Femur (tissue), 1 donor: ENCODE data around the gene ZNF385B.

Source experiments
- DNase-seq: peaks from one replicate; pipeline ENCODE4 v3.0.0-alpha.2; 2017

ZNF385B gene

DNA sequence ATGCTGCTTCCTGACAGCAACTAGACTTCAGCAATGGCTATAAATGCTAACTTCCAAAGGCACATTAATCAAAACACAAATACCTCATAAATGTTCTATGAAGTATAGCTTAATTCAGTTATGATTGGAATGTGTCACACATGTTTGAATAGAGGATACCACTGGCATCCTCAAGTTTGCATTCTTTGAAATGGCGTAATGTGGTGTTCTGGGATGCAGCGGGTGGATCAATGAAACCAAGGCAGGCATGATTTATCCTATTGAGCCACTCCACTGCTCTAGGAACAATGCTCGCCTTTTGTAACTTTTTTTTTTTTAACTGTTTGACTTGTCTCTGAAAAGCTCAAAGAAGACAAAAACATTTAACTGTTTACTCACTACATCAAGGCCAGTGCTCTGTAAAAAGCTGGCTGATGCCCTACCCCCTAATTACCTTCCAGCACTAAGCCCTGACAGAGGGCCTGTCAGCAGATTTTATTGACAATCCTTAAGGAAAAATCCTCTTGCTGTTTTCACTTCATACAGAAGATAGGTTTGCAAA is 318.0 kb downstream of the ZNF385B start:
- DNase-seq = no peak

DNA sequence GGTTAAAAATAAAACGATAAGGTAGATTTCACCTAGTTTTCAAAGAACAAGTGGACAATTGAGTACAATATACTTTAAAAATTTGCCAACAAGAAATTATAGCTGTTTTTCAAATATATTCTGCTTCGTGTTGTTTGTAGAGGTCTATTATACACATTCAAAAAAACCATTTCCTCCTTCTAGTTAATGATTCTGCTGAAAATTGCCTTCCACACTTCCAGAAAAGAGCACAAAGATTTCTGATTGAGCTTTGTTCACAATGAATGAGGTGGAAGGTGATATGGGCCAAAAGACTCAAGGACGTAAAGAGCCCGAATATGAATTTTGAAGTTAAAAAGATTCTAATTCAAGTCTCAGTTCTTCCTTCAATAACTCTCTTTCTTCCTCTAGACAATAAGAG is 319.8 kb downstream of the ZNF385B start:
- no peak for DNase-seq

DNA sequence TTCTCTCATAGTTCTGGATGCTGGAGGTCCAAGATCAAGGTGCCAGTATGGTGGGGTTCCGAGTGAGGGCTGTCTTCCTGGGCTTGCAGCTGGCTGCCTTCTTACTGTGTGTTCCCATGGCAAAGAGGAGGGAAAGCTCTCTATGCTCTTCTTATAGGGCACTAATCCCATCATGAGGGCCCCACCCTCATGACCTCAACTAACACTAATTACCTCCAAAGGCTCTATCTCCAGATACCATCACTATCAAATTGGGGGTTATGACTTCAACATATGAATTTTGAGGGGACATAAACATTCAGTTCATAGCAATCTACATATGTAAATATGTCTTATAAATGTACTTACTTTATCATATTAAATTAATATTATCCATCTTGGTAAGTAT is 322.3 kb downstream of the ZNF385B start:
- no peak for DNase-seq

DNA sequence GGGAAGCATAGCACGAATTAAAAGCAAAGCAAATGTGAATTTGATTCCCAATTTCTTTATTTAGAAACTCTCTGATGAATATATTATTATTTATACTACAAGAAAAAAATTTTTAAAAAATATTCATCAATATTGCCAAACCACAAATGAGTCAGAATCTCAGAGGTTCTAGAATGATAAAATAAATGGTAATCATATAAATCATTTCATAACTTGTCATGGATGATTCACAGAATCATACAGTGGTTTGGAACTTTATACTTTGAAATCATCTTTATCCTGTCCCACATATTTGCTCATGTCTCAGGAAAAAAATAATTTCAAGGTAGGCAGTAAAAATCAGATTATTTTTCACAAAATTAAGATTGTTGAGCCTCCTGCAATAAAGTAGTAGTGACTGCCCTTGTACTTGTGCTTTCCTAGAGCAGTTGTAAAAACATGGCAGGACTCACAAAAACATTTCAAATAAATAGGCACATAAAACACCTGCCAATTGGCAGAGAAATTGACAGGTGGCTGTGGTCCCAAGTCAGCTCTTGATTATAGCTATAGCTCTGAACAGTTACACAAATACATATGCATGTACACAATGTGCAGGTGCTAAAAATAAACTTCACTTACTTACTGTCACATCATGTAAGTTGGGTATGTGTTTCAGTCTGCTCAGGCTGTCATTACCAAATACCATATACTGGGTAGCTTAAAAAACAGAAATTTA is 322.8 kb downstream of the ZNF385B start:
- no peak for DNase-seq

DNA sequence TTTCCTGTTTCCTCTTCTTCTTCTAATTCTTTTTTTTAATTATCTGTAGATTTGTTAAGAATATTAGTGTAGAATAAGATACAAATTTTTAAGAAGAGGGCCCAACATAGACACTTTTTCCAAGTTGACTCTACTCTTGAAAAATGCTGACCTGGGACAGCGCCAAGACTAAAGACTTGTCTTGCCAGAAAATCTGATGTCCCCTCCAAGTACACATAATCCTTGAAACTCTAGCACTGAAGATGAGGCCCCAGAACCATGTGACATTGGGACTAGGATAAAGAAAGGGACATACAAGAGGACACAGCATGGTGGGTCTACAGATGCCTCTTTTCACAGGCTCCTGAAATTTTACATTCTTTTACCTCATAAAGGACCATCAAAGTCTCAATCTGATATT is 325.2 kb downstream of the ZNF385B start:
- no peak for DNase-seq

DNA sequence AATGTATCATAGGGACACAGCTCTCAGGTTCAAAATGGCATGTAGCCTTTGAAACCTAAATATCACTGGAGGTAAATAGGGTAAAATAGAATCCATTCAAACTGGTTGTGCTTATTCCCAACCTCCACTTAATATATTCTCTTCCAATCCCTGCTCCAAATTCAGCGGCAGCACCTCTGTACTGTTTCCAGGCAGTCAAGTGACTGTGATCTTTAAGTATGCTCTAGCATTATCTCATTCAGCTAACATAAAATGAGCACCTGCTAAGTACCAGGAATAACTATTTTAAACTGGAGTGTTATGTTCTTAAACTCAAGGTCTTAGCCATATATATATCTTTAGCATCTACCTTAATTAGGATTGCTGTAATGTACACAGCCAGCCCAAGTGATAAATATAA is 327.5 kb downstream of the ZNF385B start:
- DNase-seq = no peak

DNA sequence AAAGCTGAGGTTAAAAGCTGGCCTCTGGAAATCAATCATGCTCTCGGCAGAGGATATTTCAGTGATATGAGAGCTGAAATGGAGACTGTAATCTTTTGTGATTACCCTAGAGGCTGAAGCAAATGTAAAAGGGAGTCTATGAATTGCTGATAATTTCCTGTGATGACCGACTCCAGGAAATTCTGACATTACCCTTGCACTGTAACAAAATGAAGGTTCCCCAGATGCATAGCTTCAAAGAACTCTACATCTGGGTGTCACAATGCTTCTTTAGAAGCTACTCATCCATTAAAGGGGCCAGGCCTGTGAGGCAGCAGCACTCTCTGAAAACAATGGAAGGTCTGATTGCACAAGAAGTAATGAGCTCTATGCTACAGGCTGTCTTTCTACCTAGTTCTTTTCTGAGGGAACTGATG is 328.5 kb downstream of the ZNF385B start:
- DNase-seq = no peak

DNA sequence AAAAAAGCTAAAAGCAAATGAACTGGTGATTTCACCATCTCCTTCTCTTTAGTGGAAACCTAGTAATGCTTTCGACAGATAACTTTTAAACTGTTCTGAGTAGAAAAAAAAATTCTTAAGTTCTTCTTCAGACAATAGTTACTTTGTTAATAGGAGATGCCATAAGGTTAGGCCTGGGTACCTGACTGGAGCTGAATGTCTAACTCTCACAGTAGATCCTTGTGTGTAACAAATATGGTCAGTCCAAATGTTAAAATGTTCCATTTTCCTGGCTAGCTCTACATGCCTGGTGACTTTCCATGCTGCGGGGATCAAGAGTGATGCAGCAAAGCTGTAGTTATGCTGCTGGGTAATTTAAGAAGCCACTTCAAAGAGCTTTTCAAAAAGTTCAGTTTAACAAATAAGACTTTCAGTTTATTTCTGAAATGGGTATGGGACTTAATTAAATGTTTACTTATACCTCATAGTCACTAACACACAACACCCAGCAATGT is 332.8 kb downstream of the ZNF385B start:
- peak; percentile 27 for DNase-seq

DNA sequence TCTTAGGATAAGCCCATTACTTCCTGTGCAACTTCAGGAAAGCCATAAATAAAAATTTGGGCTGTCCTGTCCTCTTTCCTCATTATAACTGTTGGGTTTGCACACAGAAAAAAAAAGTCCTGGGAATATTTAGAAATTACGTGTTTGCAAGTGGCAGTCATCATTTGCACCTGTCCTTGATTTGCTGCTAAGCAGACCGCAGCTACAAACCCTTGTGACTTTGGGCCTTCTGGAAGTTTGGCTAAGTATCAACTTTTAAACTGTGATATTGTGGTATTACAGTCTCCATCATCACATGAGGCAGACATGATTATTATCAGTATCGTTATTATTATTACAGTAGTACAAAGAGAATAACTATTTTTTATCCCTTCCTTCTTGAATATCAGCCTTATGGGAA is 336.1 kb downstream of the ZNF385B start:
- DNase-seq = no peak

DNA sequence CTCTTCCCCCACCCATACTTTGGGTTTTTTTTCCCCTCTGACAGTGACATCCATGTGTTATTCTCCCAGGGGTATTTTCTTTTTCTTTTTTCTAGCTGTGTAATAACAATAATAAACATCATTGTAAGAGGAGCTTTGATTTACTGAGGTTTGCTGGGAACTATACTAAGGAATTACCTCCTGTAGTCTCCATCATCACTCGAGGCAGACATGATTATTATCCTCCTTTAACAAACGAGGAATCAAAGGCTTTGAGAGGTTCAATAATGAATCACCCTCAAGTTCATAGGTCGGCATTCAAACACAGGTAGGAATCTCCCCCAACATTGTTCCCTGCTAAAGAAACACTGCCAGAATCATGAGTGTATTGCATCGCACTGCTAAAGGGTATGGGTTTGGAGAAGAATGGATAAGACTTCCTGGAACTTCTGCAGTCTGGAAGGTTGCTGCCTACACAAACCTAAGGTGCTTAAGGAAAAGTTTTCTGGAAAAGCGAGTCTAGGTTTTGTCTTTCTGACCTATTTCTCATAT is 336.5 kb downstream of the ZNF385B start:
- no peak for DNase-seq

DNA sequence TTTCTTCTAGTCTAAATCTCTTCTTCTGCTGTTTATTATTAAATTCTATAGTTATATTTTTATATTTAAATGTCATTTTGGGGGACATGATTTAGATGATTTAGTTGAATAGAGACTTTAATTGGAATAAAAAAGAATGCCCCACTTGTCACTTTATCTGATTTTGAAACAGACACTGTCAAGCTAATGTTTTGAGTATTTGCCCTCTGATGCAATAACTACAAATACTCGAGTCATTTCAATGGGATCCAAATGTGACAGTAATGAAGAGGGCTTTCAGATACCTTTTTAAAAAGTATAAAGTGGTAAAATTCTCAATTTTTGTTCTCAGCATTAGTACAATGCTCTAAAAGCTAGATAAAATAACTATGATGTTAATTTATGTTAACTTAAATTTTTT is 339.5 kb downstream of the ZNF385B start:
- no peak for DNase-seq

DNA sequence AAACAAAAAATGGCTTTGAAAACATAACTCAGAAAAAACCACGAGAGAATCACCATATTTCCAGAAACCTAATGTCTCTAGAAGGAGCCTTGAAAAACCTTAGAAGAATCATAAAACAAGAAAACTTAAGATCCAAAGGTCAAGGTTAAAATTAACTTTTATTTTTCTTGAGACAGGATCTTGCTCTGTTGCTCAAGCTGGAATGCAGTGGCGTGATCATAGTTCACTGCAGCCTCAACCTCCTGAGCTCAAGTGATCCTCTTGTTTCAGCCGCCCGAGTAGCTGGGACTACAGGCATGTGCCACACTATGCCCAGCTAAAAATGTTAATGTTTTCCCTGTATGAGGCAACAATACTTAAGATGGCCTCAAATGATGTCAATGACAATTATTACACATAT is 342.6 kb downstream of the ZNF385B start:
- no peak for DNase-seq

DNA sequence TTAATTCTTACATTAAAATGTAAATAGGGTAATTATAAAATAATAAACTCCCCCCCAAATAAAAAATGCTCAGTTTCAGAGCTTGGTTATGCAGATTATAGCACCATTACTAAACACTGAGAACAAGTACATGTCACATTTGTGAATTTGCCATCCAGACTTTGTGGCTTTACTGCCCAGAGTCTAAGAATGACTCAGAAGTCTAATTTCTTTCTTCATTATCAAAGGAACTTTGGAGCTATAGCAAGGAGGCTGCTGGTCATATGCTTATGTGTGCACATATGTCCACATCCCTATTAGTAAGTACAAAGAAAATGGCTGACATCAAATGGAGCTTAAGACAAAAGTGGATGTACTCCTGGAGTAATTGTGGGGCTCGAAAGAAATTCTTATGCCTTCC is 348.2 kb downstream of the ZNF385B start:
- no peak for DNase-seq

DNA sequence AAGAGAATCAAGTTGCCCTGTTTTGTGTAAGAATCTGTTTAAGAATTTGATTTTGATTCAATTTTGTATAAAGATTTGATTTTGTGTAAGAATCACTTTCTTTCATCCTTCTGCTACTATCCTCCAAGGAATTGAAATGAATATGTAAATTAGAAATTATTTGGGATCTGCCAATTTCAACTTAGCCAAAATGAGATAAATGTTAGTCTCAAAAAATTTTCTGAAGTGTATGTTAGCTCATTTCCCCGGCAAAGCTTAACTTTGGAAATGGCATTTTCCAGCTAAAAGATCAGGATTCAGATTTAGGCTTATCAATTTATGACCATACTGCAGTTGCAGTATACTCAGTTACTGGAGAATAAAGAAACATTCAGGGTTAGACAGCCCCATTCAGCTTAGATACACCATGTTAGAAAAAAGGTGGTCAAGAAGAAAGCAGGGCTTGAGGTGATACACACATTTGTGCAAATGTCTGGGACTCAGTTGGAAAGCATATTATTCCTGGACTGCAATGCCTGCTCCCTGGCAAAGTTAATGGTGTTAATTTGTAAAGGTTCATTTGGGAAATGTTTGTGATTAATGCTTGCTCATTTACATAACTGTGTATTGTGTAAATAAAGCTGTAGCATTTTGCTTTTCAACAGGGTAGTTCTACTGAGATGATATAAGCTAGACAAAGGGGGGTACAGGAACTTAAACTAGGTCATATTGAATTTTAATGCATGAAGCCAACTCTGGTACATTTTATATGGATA is 349.0 kb downstream of the ZNF385B start:
- DNase-seq = no peak

DNA sequence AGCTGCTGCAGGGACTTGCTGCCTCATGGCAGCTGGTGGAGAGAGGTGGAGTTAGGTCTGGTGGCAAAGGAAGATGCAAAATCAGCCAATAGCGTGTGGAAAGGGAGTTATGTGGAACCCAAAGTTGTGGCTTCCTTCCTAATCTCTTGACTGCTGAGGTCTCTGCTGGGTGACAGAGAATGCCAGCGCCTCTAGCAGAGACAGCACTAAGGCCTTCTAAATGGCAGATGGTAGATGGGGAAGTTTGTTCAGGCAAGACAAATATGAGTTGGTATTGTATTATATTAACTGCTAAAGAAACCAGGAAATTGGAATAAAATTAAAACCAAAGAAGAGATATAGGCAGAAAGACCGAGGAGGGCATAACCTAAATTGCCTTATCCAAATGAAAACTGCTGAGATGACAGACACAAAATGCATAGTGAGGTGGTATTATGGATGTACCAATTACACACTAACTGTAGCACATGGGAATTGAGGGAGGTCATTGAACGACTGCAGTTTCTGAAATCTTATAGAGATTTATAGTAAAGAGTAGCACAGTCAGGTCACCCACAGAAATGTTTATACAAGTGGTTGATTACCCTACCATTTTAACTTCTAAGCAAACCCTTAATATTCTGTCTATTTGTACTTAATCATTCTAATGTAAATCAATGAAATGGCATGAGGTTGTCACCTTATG is 350.2 kb downstream of the ZNF385B start:
- DNase-seq = no peak

DNA sequence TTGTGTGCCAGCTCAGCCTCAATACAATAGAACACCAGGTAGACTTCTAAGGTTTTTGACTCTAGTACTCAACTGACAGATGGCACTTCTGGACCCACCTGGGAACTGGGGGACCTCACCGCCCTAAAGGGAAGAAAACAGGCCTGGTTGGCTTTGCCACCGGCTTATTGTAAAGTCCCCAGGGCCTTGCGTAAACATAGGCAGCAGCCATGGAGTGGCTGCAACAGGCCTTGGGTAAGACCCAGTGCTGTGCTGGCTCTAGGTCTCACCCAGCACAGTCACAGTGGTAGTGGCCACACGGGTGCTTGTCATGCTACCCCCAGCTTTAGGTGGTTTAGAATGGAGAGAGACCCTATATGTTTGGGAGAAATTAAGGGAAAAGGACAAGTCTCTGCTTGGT is 366.1 kb downstream of the ZNF385B start:
- no peak for DNase-seq

DNA sequence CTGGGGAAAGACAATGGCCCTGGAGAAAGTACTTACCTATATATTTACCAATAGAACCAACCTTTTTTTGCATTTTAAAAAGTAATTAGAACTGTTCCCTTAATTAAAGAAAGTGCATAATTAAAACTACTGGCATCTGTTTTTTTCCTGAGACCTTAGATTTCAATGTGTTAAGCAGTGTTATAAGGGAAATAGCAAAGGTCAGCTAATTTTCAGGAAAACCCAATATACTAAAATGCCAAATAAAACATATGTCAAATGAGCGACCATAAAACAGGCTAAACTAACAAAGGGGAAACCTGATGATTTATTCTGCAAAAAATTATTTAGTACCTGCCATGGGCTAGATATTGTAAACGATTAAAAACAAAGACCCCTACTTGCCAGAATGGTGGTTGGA is 372.8 kb downstream of the ZNF385B start:
- no peak for DNase-seq

DNA sequence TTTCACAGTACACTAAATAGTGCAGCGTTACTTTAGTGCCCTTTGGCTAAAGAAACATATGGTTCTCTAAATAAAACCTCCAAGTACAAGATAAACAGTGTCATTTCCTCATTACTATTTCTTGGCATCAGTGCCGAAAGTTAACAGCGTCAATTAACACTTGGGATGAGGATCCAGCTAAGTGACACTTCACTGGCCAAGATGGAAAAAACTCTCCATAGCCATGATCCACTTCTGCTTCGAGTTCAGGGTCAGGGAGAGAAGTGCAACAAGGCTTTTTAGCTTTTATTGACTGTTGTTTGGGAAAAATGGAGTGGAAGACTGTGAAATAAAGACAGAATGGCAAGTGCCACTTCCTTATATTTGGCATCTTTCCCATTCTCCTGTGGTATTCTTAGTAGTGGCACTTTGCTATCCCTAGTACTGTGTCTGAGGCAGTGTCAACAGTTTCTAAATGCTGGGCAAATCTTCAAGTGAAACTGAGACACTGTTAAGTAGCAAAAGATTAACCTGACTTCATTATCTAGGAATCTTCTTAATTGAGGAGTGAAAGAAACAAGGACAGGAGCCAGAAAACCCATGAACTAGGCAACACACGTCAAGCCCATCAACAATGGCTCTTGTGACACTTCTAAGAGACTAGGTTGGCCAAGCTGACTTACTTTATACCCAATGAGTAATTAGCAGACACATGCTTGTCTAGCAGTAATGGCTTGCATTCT is 374.2 kb downstream of the ZNF385B start:
- no peak for DNase-seq

DNA sequence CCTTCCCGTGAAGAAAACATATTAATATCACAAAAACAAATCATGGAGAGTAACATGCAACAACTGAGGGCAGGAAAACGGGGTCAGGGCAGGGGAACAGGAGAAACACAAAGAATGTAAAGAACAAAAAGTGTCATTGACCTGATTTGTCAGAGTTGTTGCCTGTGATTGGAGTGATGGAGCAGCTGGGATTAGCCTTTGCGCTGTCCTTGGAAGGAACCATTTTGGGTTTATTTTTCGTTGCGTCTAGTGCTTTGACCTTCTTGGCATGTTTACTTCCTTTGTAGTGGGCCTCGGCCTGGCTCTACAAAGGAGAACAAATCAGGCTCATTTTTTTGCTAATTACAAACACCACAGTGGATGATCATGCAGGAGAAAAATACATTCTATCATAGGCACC is 378.3 kb downstream of the ZNF385B start:
- no peak for DNase-seq

DNA sequence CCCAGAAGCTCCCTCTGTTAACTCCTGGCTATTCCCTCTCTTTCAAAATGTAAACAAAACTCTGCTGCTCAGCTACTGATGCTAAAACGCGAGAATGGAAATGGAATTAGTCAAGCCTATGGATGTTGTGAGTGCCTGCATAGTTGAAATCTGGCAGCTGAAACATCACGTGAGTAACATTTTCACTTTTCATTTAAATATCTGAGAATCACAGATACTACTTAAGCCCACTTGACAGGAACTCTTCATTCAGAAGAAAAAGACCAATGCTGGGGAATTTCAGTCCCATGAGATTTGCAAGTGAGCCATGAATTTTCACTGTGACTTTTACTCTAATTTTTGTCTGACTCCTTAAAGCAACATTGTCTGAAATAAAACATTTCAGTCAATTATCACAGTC is 381.5 kb downstream of the ZNF385B start:
- DNase-seq = no peak

DNA sequence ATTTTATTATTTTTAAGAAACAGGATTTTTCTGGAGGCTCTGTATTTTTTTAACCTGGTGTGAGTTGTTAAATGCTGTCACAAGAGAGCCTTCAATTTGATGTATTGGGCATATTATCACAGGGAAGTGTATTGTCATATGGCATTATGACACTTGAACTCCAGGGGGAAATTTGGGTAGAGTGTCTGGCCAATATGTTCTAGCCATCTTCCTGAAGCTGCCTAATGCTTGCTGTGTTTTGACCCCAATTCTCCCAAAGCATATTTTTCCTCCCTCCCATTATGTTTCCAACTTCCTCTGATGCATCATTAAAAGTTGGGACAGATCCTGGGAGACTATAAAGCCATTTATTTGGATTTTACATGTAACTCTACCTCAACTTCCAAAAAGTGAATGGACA is 382.6 kb downstream of the ZNF385B start:
- no peak for DNase-seq

DNA sequence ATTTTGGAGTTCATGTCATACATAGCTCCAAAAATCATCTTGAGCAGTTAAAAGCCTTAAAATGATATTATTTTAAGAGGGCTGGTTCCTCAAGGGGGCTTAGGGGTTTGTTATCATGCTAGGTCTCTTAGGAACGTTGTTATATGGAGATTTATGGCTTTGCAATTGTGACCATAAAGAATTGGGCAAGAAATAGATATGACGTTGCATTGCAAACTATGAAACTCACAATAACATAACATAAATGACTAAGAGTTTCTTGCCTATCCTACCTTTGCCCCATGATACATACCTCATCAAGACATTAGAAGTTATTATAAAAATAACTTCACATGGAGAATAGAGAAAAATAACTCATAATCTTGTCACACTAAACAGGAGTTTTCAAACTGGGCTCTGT is 390.4 kb downstream of the ZNF385B start:
- DNase-seq = no peak

DNA sequence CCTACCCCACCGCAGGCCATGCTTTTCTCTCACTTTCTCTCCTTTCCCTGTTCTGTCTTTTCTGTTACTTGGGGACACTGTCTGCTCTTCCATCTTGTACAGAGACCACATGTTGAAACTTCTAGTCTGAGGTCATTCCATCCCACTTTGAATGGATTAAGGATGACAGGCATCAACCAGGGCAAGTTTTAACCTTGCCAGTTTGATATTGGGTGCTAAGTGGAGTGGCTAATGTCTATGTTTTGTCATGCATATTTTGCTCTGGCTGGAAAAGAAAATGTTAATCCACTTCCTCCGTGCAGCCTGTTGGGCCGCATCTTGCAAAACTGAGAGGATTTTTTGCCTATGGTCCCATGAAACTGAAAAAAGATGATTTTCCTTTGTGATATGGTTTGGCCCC is 391.3 kb downstream of the ZNF385B start:
- DNase-seq = no peak
